CD14-positive monocyte (primary cell): ENCODE measurements around the gene NECAB2. TPM values are rescaled to one million over a fixed set of nuclear protein-coding genes. Genes with fewer than 3 reads are reported as not detected.

Experiments
- DNase-seq, 3 donors: peaks; one replicate each; pipeline ENCODE4 v3.0.0-alpha.2; 2011 to 2022
- H2AFZ ChIP-seq: 2 replicates; pipeline ENCODE4 v1.6.0; 2012; ENCODE audit warnings: mild to moderate bottlenecking, low read depth, low read length, inconsistent platforms; ENCODE audit not compliant: insufficient read depth, poor library complexity, severe bottlenecking
- H3K27ac ChIP-seq, 2 donors: 1 replicate in 1 of 2; 2 replicates in 1 of 2; pipeline ENCODE4 v1.5.1; 2012 to 2013; ENCODE audit warnings: low read length in 2 of 2, control low read depth in 1 of 2, inconsistent platforms in 1 of 2, low read depth in 1 of 2, mild to moderate bottlenecking in 1 of 2
- H3K27me3 ChIP-seq, 2 donors: one replicate each; pipeline versions ENCODE4 v1.6.0 to v1.6.1; 2011 to 2013; ENCODE audit warnings: low read length in 2 of 2; ENCODE audit not compliant: control insufficient read depth in 2 of 2, insufficient read depth in 2 of 2
- H3K36me3 ChIP-seq, 2 donors: replicated peaks in 1 of 2; 1 replicate in 1 of 2; 2 replicates in 1 of 2; pipeline versions ENCODE4 v1.5.1 to v1.6.1; 2012 to 2013; ENCODE audit warnings: low read length in 2 of 2, control low read depth in 1 of 2, inconsistent platforms in 1 of 2, mild to moderate bottlenecking in 1 of 2; ENCODE audit not compliant: insufficient read depth in 2 of 2, control insufficient read depth in 1 of 2
- H3K4me1 ChIP-seq, 2 donors: 1 replicate in 1 of 2; 2 replicates in 1 of 2; pipeline versions ENCODE4 v1.5.1 to v1.6.1; 2012 to 2013; ENCODE audit warnings: low read length in 2 of 2, control low read depth in 1 of 2, inconsistent platforms in 1 of 2, mild to moderate bottlenecking in 1 of 2, moderate library complexity in 1 of 2; ENCODE audit not compliant: insufficient read depth in 2 of 2, control insufficient read depth in 1 of 2
- H3K4me2 ChIP-seq: replicated peaks from 2 replicates; pipeline ENCODE3; 2012; ENCODE audit warnings: low read length, moderate library complexity, mild to moderate bottlenecking; ENCODE audit not compliant: poor library complexity, severe bottlenecking; ENCODE audit errors: extremely low read depth
- H3K4me3 ChIP-seq, 3 experiments: fragments of 200-600 bp in 1 of 3; sonication (generic) in 1 of 3; replicated peaks in 1 of 3; 1 replicate in 2 of 3; 2 replicates in 1 of 3; pipeline ENCODE4 v1.5.1; 2011 to 2013; ENCODE audit warnings: low read length in 3 of 3, mild to moderate bottlenecking in 3 of 3, control low read depth in 2 of 3, low read depth in 2 of 3, inconsistent platforms in 1 of 3, moderate library complexity in 1 of 3
- H3K79me2 ChIP-seq: 2 replicates; pipeline ENCODE4 v1.6.0; 2012; ENCODE audit warnings: mild to moderate bottlenecking, control low read depth, inconsistent platforms, low read length, moderate library complexity; ENCODE audit not compliant: insufficient read depth
- H3K9ac ChIP-seq: 2 replicates; pipeline ENCODE4 v1.6.0; 2017; ENCODE audit warnings: low read length, mild to moderate bottlenecking; ENCODE audit not compliant: insufficient read depth, poor library complexity, severe bottlenecking
- H3K9me3 ChIP-seq, 2 donors: replicated peaks in 1 of 2; 1 replicate in 1 of 2; 2 replicates in 1 of 2; pipeline versions ENCODE4 v1.5.1 to v1.6.1; 2012 to 2013; ENCODE audit warnings: low read length in 2 of 2, control low read depth in 1 of 2; ENCODE audit not compliant: control insufficient read depth in 1 of 2, insufficient read depth in 1 of 2
- H4K20me1 ChIP-seq: 2 replicates; pipeline ENCODE4 v1.6.0; 2012; ENCODE audit warnings: mild to moderate bottlenecking, low read length, control low read depth, moderate library complexity; ENCODE audit not compliant: insufficient read depth
- H3K27ac Mint-ChIP-seq, 7 donors: one replicate each; pipeline ENCODE4 v1.8.0; 2020; ENCODE audit warnings: mild to moderate bottlenecking in 7 of 7, mixed read lengths in 7 of 7, moderate library complexity in 6 of 7, inconsistent platforms in 2 of 7
- H3K27me3 Mint-ChIP-seq, 3 donors: one replicate each; pipeline ENCODE4 v1.8.0; 2021 to 2022; ENCODE audit warnings: low read depth in 3 of 3, mild to moderate bottlenecking in 3 of 3, mixed read lengths in 3 of 3, moderate library complexity in 3 of 3, inconsistent platforms in 1 of 3
- H3K36me3 Mint-ChIP-seq, 2 donors: one replicate each; pipeline ENCODE4 v1.8.0; 2020; ENCODE audit warnings: mixed read lengths in 2 of 2, inconsistent platforms in 1 of 2, mild to moderate bottlenecking in 1 of 2
- H3K4me1 Mint-ChIP-seq: one replicate; pipeline ENCODE4 v1.8.0; 2020; ENCODE audit warnings: mild to moderate bottlenecking, mixed read lengths
- H3K4me3 Mint-ChIP-seq, 2 donors: one replicate each; pipeline ENCODE4 v1.8.0; 2020; ENCODE audit warnings: mild to moderate bottlenecking in 2 of 2, mixed read lengths in 2 of 2, moderate library complexity in 1 of 2
- H3K9me3 Mint-ChIP-seq, 7 donors: one replicate each; pipeline ENCODE4 v1.8.0; 2020 to 2022; ENCODE audit warnings: mixed read lengths in 7 of 7, mild to moderate bottlenecking in 6 of 7, moderate library complexity in 6 of 7, inconsistent platforms in 2 of 7
- CTCF ChIP-seq: fragments of 200-600 bp; IDR thresholded peaks from one replicate; pipeline ENCODE4 v1.8.0; 2022; ENCODE audit warnings: antibody characterized with exemption, mild to moderate bottlenecking
- WGBS: methylation state at CpG from one replicate; pipeline ENCODE4 v1.1.5; 2013; ENCODE audit warnings: missing lambda C conversion rate; ENCODE audit not compliant: insufficient coverage; 5-methylcytosine and 5-hydroxymethylcytosine counted together
- intact Hi-C, 2 donors: fragments of 100-400 bp; cut with micrococcal nuclease; formaldehyde crosslinking; loops; one replicate each; pipeline versions ENCODE4 v1.15.0 to v1.15.1; 2023
- polyA plus RNA-seq, 3 donors: library from polyadenylated mRNA; depleted of rRNA in 1 of 3; unstranded in 2 of 3; stranded (reverse) in 1 of 3; fragments of 300-500 nt in 2 of 3; fragments of >200 nt in 1 of 3; fragmentation: Illumina TruSeq in 2 of 3; gene quantifications; 1 replicate in 2 of 3; 2 replicates in 1 of 3; pipeline ENCODE4 v1.2.3, GENCODE V29; 2012 to 2021

The NECAB2 gene
- polyA plus RNA-seq, 3 donors: 0.33 to 1.4 (median 0.52) TPM

- H3K4me3 Mint-ChIP-seq: no peak overlapping the region
- no peak for TF ChIP-seq CTCF
Observed at GRCh38 chr16:83959656-83960434, 8.2 kb upstream of the NECAB2 start.

DNA sequence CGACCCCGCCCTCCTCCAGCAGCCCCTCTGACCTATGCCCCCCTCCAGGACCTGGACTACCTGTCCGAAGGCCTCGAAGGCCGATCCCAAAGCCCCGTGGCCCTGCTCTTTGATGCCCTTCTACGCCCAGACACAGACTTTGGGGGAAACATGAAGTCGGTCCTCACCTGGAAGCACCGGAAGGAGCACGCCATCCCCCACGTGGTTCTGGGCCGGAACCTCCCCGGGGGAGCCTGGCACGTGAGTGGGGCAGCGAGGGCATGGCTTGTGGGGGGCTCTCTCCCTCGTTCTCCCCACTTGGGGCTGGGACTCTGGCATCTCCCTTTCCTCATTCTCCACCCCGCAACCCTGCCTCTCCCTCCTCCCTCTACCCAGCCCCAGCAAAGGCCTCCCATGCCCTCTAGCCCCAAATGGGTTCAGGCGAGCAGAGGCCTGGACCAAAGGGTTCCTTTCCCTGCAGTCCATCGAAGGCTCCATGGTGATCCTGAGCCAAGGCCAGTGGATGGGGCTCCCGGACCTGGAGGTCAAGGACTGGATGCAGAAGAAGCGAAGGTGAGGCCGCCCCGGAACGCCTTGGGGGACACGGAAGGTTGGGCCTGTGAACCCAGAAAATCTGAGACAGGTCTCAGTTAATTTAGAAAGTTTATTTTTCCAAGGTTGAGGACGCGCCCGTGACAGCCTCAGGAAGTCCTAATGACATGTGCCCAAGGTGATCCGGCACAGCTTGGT lies 7.4 kb upstream of the NECAB2 start:
- no peak overlapping the region for H3K9ac ChIP-seq
- TF ChIP-seq CTCF: no peak
- no peaks in the 10 kb centered on the region for H3K27me3 ChIP-seq
- intact Hi-C loops: loop anchor here (5.0 to 10.0 kb wide), 2 partner anchors 97 to 544 kb away; partner anchors contain the start of gene MEAK7 (in 1 of the 2)
- peaks cover 2 to 10% (median 3%) of the 10 kb centered on the region in 3 donors for H3K27me3 Mint-ChIP-seq
- peaks cover 0 to 2% (median 0%) of the 10 kb centered on the region in 7 donors for H3K9me3 Mint-ChIP-seq
- no peaks in the 10 kb centered on the region for H3K9me3 ChIP-seq
- no peak overlapping the region for H3K27ac ChIP-seq
- no peak overlapping the region for H2AFZ ChIP-seq
- no peak overlapping the region for H3K4me3 ChIP-seq
- H3K36me3 Mint-ChIP-seq: peaks cover 38 to 60% of the 10 kb centered on the region in 2 donors
- no peaks in the 10 kb centered on the region for H3K4me1 ChIP-seq
- H4K20me1 ChIP-seq: no peaks in the 10 kb centered on the region
- H3K4me2 ChIP-seq: no peak overlapping the region
- H3K4me1 Mint-ChIP-seq: peaks cover 3% of the 10 kb centered on the region
- H3K79me2 ChIP-seq: no peaks in the 10 kb centered on the region
- H3K4me3 Mint-ChIP-seq: no peak overlapping the region
- DNase-seq: no peak
- 97% methylated on average over 28 of the region's 29 CpGs for WGBS
- peaks cover 9 to 12% of the 10 kb centered on the region in 2 donors for H3K36me3 ChIP-seq
- H3K27ac Mint-ChIP-seq: no peak overlapping the region

More at GRCh38 chr16:83959656-83960434, 8.2 kb upstream of the NECAB2 start:
- H3K36me3 Mint-ChIP-seq: peaks cover 37 to 55% of the 10 kb centered on the region in 2 donors
- DNase-seq: no peak
- H3K4me1 Mint-ChIP-seq: peaks cover 4% of the 10 kb centered on the region
- no peak overlapping the region for H3K27ac Mint-ChIP-seq
- Histone ChIP-seq H4K20me1 (no peaks in the 10 kb centered on the region), H3K9ac (no peak overlapping the region), H2AFZ (no peak overlapping the region), H3K4me3 (no peak overlapping the region), H3K4me1 (peaks cover 1 to 2% of the 10 kb centered on the region in 2 donors), H3K27me3 (no peaks in the 10 kb centered on the region), H3K9me3 (no peaks in the 10 kb centered on the region), H3K36me3 (peaks cover 9 to 12% of the 10 kb centered on the region in 2 donors), H3K27ac (no peak overlapping the region), H3K79me2 (no peaks in the 10 kb centered on the region), H3K4me2 (no peak overlapping the region)
- WGBS: 93% methylated on average over 5 of the region's 12 CpGs
- intact Hi-C loops: loop anchor here (5.0 to 10.0 kb wide), 2 partner anchors 97 to 545 kb away; partner anchors contain the start of gene MEAK7 (in 1 of the 2)
- peaks cover 0 to 2% (median 0%) of the 10 kb centered on the region in 7 donors for H3K9me3 Mint-ChIP-seq
- peaks cover 2 to 17% (median 5%) of the 10 kb centered on the region in 3 donors for H3K27me3 Mint-ChIP-seq
